ENCODE measurements around the gene CPD. TPM values are rescaled to one million over a fixed set of nuclear protein-coding genes. Genes with fewer than 3 reads are reported as not detected.

Gene CPD
- total and polyA plus RNA-seq, 2 of the 13 experiments (the other 11 are each of a cell fraction or from before 2014, with no cell fraction given): 46.1 to 72.3 TPM

GRCh38 chr17:30378241-30378824 lies 394 bp upstream of the CPD start (continued):
- TF ChIP-seq TFDP2 (CRISPR knock-in tag; IDR thresholded peaks at IDR 0.05) (peak; percentile 38; the same call in 1 of the 2 replicates), BCL6 (CRISPR knock-in tag; IDR thresholded peaks at IDR 0.05) (peak; percentile 2; the same call in 1 of the 2 replicates), ZFX (CRISPR knock-in tag; IDR thresholded peaks at IDR 0.05; ENCODE audit: low read depth) (no peak), ZNF264 (CRISPR knock-in tag; IDR thresholded peaks at IDR 0.05) (peak; percentile 76; the same call in 1 of the 2 replicates), ZNF749 (CRISPR knock-in tag; IDR thresholded peaks at IDR 0.05; ENCODE audit: borderline replicate concordance) (peak; percentile 49; the same call in 1 of the 2 replicates), ZNF30 (CRISPR knock-in tag; IDR thresholded peaks at IDR 0.05) (0 out of 2 replicates have a peak, but pooled peaks have one; percentile 60), ZNF687 (CRISPR knock-in tag; IDR thresholded peaks at IDR 0.05) (peak; percentile 98), BRD4 (CRISPR knock-in tag; IDR thresholded peaks at IDR 0.05) (peak; percentile 22; the same call in 1 of the 2 replicates), ZNF513 (CRISPR knock-in tag; conservative IDR thresholded peaks at IDR 0.05) (no peak), JUNB (CRISPR knock-in tag; IDR thresholded peaks at IDR 0.05; ENCODE audit: borderline replicate concordance) (no peak), ZNF772 (CRISPR knock-in tag; IDR thresholded peaks at IDR 0.05) (0 out of 2 replicates have a peak, but pooled peaks have one; percentile 30), SMAD3 (CRISPR knock-in tag; IDR thresholded peaks at IDR 0.05) (0 out of 2 replicates have a peak, but pooled peaks have one; percentile 11), ZBTB1 (CRISPR knock-in tag; IDR thresholded peaks at IDR 0.05; ENCODE audit: borderline replicate concordance) (no peak), ZNF543 (CRISPR knock-in tag; IDR thresholded peaks at IDR 0.05) (no peak), PCBP2 (optimal IDR thresholded peaks at IDR 0.05; ENCODE audit: low read depth, low read length, poor library complexity, severe bottlenecking) (no peak), ZNF800 (CRISPR knock-in tag; IDR thresholded peaks at IDR 0.05) (0 out of 2 replicates have a peak, but pooled peaks have one; percentile 63), KMT2B (CRISPR knock-in tag; IDR thresholded peaks at IDR 0.05) (peak; percentile 78; the same call in 1 of the 2 replicates)
